Measurements from ENCODE around the gene ZNF212. TPM values are rescaled to one million over a fixed set of nuclear protein-coding genes. Genes with fewer than 3 reads are reported as not detected.

Gene ZNF212
- polyA plus RNA-seq, 1 experiment = 4.6 TPM

GRCh38 chr7:149278396-149278795 is 38.9 kb downstream of the ZNF212 start:
- Histone ChIP-seq H3K4me3 (ENCODE audit: low read depth, low read length) (no peak overlapping the region), H3K27me3 (ENCODE audit: control insufficient read depth, insufficient read depth, low read length) (no peaks in the 10 kb centered on the region), H3K36me3 (ENCODE audit: control insufficient read depth, insufficient read depth, low read length) (peaks cover 21% of the 10 kb centered on the region)
- no peak for TF ChIP-seq CTCF (IDR thresholded peaks at IDR 0.05; ENCODE audit: insufficient read depth, low read depth, low read length)
- ChIA-PET POLR2A (no interaction called here), CTCF (no interaction called here)
- DNase-seq (ENCODE audit: low read depth) = no peak

- ChIA-PET CTCF (no interaction called here), POLR2A (interaction anchor here (0.6 kb wide), 1 partner anchor 14 kb away, joined by 5 read pairs; no protein-coding TSS in a partner anchor)
- Histone ChIP-seq H3K36me3 (ENCODE audit: control insufficient read depth, insufficient read depth, low read length) (peaks cover 21% of the 10 kb centered on the region), H3K27me3 (ENCODE audit: control insufficient read depth, insufficient read depth, low read length) (no peaks in the 10 kb centered on the region), H3K4me3 (ENCODE audit: low read depth, low read length) (no peak overlapping the region)
- TF ChIP-seq CTCF (IDR thresholded peaks at IDR 0.05; ENCODE audit: insufficient read depth, low read depth, low read length) = no peak
- no peak for DNase-seq (ENCODE audit: low read depth)
Measured at GRCh38 chr7:149279111-149279743, 39.8 kb downstream of the ZNF212 start.

GRCh38 chr7:149280151-149280550 is 40.7 kb downstream of the ZNF212 start:
- no peak for DNase-seq (ENCODE audit: low read depth)
- Histone ChIP-seq H3K36me3 (ENCODE audit: control insufficient read depth, insufficient read depth, low read length) (peaks cover 21% of the 10 kb centered on the region), H3K27me3 (ENCODE audit: control insufficient read depth, insufficient read depth, low read length) (no peaks in the 10 kb centered on the region), H3K4me3 (ENCODE audit: low read depth, low read length) (no peak overlapping the region)
- TF ChIP-seq CTCF (IDR thresholded peaks at IDR 0.05; ENCODE audit: insufficient read depth, low read depth, low read length) = no peak
- ChIA-PET CTCF (no interaction called here), POLR2A (no interaction called here)

- DNase-seq (ENCODE audit: low read depth) = no peak
- no peaks in the 10 kb centered on the region for H3K27me3 ChIP-seq (ENCODE audit: control insufficient read depth, insufficient read depth, low read length)
- H3K36me3 ChIP-seq (ENCODE audit: control insufficient read depth, insufficient read depth, low read length) = peaks cover 19% of the 10 kb centered on the region
- no peak for TF ChIP-seq CTCF (IDR thresholded peaks at IDR 0.05; ENCODE audit: insufficient read depth, low read depth, low read length)
- no peak overlapping the region for H3K4me3 ChIP-seq (ENCODE audit: low read depth, low read length)
- POLR2A ChIA-PET = no interaction called here
- CTCF ChIA-PET = no interaction called here
Measured at GRCh38 chr7:149280661-149281507, 41.4 kb downstream of the ZNF212 start.

- CTCF ChIA-PET = no interaction called here
- POLR2A ChIA-PET = no interaction called here
- no peak for DNase-seq (ENCODE audit: low read depth)
- H3K36me3 ChIP-seq (ENCODE audit: control insufficient read depth, insufficient read depth, low read length) = peaks cover 19% of the 10 kb centered on the region
- no peaks in the 10 kb centered on the region for H3K27me3 ChIP-seq (ENCODE audit: control insufficient read depth, insufficient read depth, low read length)
- no peak overlapping the region for H3K4me3 ChIP-seq (ENCODE audit: low read depth, low read length)
- TF ChIP-seq CTCF (IDR thresholded peaks at IDR 0.05; ENCODE audit: insufficient read depth, low read depth, low read length) = no peak
Measured at GRCh38 chr7:149281508-149282330, 42.3 kb downstream of the ZNF212 start.
